Immature natural killer cell (primary cell): ENCODE data around the gene NENF. TPM values are rescaled to one million over a fixed set of nuclear protein-coding genes. Genes with fewer than 3 reads are reported as not detected.

Source experiments
- DNase-seq, 3 donors: peaks; one replicate each; pipeline ENCODE4 v3.0.0; 2022; ENCODE audit warnings: mixed read lengths in 1 of 3
- H3K27ac Mint-ChIP-seq, 6 donors: one replicate each; pipeline ENCODE4 v1.8.0; 2020; ENCODE audit warnings: mixed read lengths in 6 of 6, mild to moderate bottlenecking in 5 of 6, inconsistent platforms in 4 of 6, moderate library complexity in 3 of 6
- H3K27me3 Mint-ChIP-seq, 3 donors: one replicate each; pipeline ENCODE4 v1.8.0; 2020 to 2021; ENCODE audit warnings: low read depth in 3 of 3, mild to moderate bottlenecking in 3 of 3, mixed read lengths in 3 of 3, moderate library complexity in 3 of 3, inconsistent platforms in 1 of 3
- H3K36me3 Mint-ChIP-seq, 3 donors: one replicate each; pipeline ENCODE4 v1.8.0; 2020; ENCODE audit warnings: mixed read lengths in 3 of 3, inconsistent platforms in 2 of 3, mild to moderate bottlenecking in 2 of 3
- H3K4me1 Mint-ChIP-seq, 2 donors: one replicate each; pipeline ENCODE4 v1.8.0; 2020; ENCODE audit warnings: inconsistent platforms in 2 of 2, mild to moderate bottlenecking in 2 of 2, mixed read lengths in 2 of 2, moderate library complexity in 1 of 2
- H3K4me3 Mint-ChIP-seq, 5 donors: one replicate each; pipeline ENCODE4 v1.8.0; 2020; ENCODE audit warnings: mild to moderate bottlenecking in 5 of 5, mixed read lengths in 5 of 5, inconsistent platforms in 3 of 5, moderate library complexity in 3 of 5
- H3K9me3 Mint-ChIP-seq, 6 donors: one replicate each; pipeline ENCODE4 v1.8.0; 2020; ENCODE audit warnings: mild to moderate bottlenecking in 6 of 6, mixed read lengths in 6 of 6, inconsistent platforms in 4 of 6, moderate library complexity in 3 of 6
- polyA plus RNA-seq, 3 donors: library from polyadenylated mRNA; unstranded; fragments of 300-500 nt; fragmentation: Illumina TruSeq; gene quantifications; one replicate each; pipeline ENCODE4 v1.2.3, GENCODE V29; 2021

Gene NENF
- polyA plus RNA-seq, 3 donors from 2014 or later = 25.4 to 69.9 (median 67.5) TPM

DNA sequence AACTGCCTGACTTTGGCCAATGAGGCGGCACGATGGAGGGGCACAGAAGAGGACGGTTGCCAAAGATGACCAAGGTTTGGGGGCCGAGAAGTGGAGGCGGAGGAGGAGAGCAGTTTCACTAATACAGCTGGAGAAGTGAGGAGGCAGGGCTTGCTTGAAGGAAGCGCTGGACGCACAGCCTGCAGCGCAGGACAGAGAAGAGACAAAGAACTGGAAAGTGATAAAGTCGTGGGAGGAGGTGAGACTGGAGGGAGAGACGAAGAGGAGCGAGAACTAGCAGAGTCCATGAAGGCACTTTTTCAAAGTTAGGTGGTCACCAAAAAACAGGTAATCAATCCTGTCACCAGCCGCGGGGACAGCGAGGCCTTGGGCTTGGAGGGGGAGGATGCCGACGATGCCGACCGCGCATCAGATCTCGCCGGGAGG, 18.8 kb upstream of the NENF start:
- no peaks in the 10 kb centered on the region for H3K9me3 Mint-ChIP-seq
- peak overlapping the region; percentile 87 to 94 (median 92) for H3K4me3 Mint-ChIP-seq
- peaks cover 0 to 4% (median under 1%) of the 10 kb centered on the region in 3 donors for H3K27me3 Mint-ChIP-seq
- peaks cover 38 to 39% of the 10 kb centered on the region in 2 donors for H3K4me1 Mint-ChIP-seq
- DNase-seq = no peak
- H3K27ac Mint-ChIP-seq = peak overlapping the region; percentile 29 to 98 (median 83)
- H3K36me3 Mint-ChIP-seq = peaks cover 13 to 21% (median 17%) of the 10 kb centered on the region in 3 donors

DNA sequence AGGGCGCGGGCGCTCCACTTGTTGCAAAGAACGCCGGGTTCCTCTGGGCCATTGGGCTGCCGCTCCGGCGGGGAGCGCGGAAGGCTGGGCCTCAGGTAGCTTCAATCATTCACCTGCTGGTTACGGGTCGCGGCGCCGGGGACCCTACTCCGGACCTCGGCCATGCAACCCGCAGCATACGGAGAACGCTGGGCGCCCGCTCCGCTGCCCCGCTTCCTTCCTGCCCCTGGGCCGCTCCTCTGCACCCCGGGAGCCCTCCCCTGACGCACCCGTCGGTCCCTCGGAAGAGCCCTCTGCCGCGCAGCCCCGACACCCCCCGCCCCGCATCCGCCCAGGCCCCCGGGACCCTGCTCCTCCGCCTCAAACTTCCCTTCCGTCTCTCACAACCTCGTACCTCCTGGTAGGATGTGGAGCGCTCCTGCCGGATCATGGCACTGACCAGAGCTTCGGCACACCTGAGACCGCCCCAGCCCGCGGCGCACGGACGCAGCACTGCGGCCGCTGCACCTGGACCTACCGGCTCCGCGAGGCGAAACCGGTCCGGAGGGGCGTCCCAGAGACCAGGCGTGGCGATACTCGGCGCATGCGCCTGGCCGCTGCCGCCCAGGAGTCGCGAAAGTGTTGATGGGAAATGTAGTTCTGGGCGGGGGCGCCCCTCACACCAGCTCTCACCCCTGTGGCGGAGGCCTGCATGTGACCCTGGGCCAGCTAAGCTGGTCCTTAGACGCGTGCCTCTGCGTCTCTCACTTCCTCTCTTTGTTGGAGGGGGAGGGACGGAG, 18.2 kb upstream of the NENF start, which contains the start of gene PACC1:
PACC1 (minus strand) TSS at position 559 of the 779 bp plus-strand sequence; CDS start at position 430, 129 bp downstream.
- H3K36me3 Mint-ChIP-seq = peaks cover 8 to 15% (median 11%) of the 10 kb centered on the region in 3 donors
- peaks cover 38 to 39% of the 10 kb centered on the region in 2 donors for H3K4me1 Mint-ChIP-seq
- H3K27me3 Mint-ChIP-seq = peaks cover 0 to 4% (median 2%) of the 10 kb centered on the region in 3 donors
- H3K4me3 Mint-ChIP-seq = peak within 1 kb of the TSS; percentile 87 to 94 (median 92)
- DNase-seq = peak; percentile 91 to 92 (median 92)
- H3K9me3 Mint-ChIP-seq = no peaks in the 10 kb centered on the region
- H3K27ac Mint-ChIP-seq = peak within 1 kb of the TSS; percentile 89 to 98 (median 94)

DNA sequence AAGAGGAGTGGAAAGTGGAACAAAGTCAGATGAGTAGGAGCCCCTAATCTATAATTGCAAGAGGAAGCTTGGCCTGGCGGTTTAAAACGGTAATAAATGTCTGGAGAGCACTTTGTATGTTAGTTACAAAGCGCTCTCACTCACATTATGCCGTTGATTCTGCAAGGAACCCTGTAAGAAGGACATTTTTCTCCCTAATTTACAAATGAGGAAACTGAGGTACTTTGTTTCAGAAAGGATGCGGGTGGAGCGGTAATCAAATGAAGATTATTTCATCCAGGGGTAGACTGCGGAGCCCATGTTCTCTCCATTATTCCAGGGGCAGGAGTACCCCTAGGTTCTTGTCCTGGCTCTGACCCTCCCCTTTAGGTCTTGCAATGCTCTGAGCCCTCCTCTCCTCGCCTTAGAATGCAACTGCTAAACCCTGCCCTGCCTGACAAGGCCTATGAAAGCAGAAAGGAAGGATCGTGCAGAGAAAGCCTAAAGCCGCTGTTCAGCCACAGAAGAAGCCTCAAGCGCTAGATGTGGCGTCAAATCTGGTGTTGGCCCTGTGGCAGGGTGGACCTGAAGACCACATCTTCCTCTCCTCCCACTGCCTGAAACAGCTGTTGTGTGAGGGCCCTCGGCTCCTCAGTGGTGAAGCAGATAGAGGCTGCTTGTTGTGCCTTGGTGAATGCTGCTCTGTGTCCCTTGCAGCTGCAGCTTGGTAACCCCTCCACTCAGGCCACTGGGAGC, 17.4 kb upstream of the NENF start:
- H3K9me3 Mint-ChIP-seq = no peaks in the 10 kb centered on the region
- peak; percentile 59 to 65 (median 64) for DNase-seq
- H3K4me1 Mint-ChIP-seq = peaks cover 38 to 39% of the 10 kb centered on the region in 2 donors
- H3K27me3 Mint-ChIP-seq = peaks cover 0 to 4% (median 2%) of the 10 kb centered on the region in 3 donors
- peaks cover 1 to 8% (median 6%) of the 10 kb centered on the region in 3 donors for H3K36me3 Mint-ChIP-seq
- peak overlapping the region; percentile 89 to 98 (median 94) for H3K27ac Mint-ChIP-seq
- H3K4me3 Mint-ChIP-seq = peak overlapping the region; percentile 87 to 94 (median 92)

GRCh38 chr1:212421165-212421564, 11.6 kb upstream of the NENF start:
- no peaks in the 10 kb centered on the region for H3K36me3 Mint-ChIP-seq
- no peak for DNase-seq
- peaks cover 5 to 6% of the 10 kb centered on the region in 2 donors for H3K4me1 Mint-ChIP-seq
- H3K4me3 Mint-ChIP-seq = no peak overlapping the region
- no peak overlapping the region for H3K27ac Mint-ChIP-seq
- H3K27me3 Mint-ChIP-seq = peaks cover 3 to 7% (median 6%) of the 10 kb centered on the region in 3 donors
- H3K9me3 Mint-ChIP-seq = no peaks in the 10 kb centered on the region

DNA sequence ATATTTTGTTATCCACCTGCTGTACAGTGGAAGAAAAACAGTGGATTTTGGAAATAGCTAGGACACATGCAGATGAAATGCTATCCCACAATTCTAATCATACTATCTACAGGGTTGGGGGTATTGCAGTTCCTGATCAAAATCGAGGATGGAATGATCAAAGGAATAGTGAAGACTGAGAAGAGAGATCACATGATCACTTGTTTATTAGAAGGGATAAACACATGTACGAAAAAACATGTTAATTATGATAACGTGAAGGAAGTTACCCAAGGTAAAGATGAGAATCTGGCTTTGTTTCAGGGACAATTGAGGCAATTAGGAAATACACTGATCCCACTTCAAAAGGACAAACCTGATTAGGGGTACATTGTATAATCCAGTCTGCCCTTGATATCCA, 8.8 kb upstream of the NENF start:
- Mint-ChIP-seq H3K36me3 (no peaks in the 10 kb centered on the region), H3K27ac (no peak overlapping the region)

GRCh38 chr1:212428496-212428895, 4.2 kb upstream of the NENF start:
- Mint-ChIP-seq H3K4me3 (no peak overlapping the region), H3K4me1 (peaks cover 2 to 11% of the 10 kb centered on the region in 2 donors), H3K27me3 (peaks cover 2 to 5% (median 3%) of the 10 kb centered on the region in 3 donors), H3K36me3 (no peaks in the 10 kb centered on the region), H3K9me3 (no peaks in the 10 kb centered on the region), H3K27ac (no peak overlapping the region)
- DNase-seq = no peak

More for the DNA sequence above, 8.8 kb upstream of the NENF start:
- Mint-ChIP-seq H3K4me1 (no peaks in the 10 kb centered on the region), H3K4me3 (no peak overlapping the region), H3K9me3 (no peaks in the 10 kb centered on the region), H3K27me3 (peaks cover 3 to 7% (median 3%) of the 10 kb centered on the region in 3 donors)
- no peak for DNase-seq

- Mint-ChIP-seq H3K9me3 (no peaks in the 10 kb centered on the region), H3K36me3 (no peaks in the 10 kb centered on the region), H3K27me3 (peaks cover 0 to 3% (median 2%) of the 10 kb centered on the region in 3 donors), H3K4me1 (peaks cover 8 to 11% of the 10 kb centered on the region in 2 donors), H3K27ac (no peak overlapping the region), H3K4me3 (no peak overlapping the region)
- DNase-seq = no peak
Observed at GRCh38 chr1:212430416-212430815, 2.3 kb upstream of the NENF start.

DNA sequence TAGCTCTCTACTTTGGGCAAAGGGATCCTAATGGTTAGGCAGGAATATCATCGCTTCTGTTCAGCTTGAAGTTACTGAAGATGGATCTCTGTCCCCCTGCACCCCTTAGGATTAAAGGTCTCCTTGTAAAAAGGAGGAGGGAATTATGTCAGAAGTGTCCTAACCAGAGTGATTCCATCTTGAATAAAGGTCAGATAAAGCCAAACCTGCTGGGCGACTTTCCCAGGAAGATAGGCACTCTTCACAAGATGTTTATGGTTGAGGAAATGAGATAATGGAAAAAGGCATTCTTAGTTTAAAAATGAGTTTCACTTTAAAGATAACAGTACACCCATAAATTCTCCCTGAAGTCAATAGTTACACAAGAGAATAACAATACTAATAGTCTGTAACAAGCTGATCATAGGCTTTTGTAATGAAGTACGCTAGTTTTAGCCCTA, 1.7 kb upstream of the NENF start:
- H3K36me3 Mint-ChIP-seq = no peaks in the 10 kb centered on the region
- peak overlapping the region in 2 of 5 donors; percentile 31 to 59 for H3K4me3 Mint-ChIP-seq
- no peak overlapping the region for H3K27ac Mint-ChIP-seq

DNA sequence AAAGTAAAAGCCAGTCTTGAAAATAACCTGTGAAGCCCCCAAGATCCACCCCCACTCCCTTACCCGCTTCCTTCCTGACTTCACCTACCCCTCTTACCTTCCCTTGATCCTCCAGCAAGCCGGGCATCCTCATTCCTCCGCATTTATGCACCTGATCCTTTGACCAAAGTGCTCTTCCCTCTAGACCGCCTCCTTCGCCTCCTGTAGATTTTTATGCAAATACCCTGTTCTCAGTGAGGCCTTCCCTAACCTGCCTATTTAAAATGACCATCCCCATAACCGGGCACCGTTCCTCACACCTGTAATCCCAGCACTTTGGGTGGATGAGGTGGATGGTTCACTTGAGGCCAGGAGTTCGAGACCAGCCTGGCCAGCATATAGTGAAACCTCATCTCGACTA, 1.1 kb upstream of the NENF start:
- Mint-ChIP-seq H3K4me1 (peaks cover 8 to 11% of the 10 kb centered on the region in 2 donors), H3K4me3 (peak overlapping the region in 3 of 5 donors; percentile 31 to 59 (median 55)), H3K36me3 (no peaks in the 10 kb centered on the region), H3K9me3 (no peaks in the 10 kb centered on the region), H3K27me3 (peaks cover 0 to 2% (median 0%) of the 10 kb centered on the region in 3 donors), H3K27ac (no peak overlapping the region)
- DNase-seq = no peak

More for the DNA sequence above, 1.7 kb upstream of the NENF start:
- H3K4me1 Mint-ChIP-seq = peaks cover 8 to 11% of the 10 kb centered on the region in 2 donors
- peaks cover 0 to 2% (median under 1%) of the 10 kb centered on the region in 3 donors for H3K27me3 Mint-ChIP-seq
- DNase-seq = no peak
- H3K9me3 Mint-ChIP-seq = no peaks in the 10 kb centered on the region

DNA sequence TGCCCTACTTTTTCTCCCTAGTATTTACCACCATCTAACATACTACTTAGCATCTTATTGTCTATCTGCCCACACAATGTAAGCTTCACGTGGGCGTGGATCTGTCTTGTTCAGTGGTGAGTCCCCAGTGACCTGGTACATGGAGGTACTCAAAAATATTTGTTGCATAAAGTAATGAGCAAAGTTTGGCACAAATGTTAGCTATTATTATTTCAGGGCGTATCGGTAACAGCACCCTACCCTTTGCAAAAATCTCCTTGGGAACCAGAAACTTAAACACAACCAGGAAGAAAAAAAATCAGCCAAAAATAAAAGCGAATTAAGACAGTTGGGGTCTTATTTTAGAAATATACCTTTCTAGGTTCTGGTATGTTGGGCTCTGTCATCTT, 454 bp upstream of the NENF start:
- H3K4me3 Mint-ChIP-seq = peak overlapping the region; percentile 72 to 76 (median 73)
- H3K9me3 Mint-ChIP-seq = no peaks in the 10 kb centered on the region
- peaks cover 8 to 11% of the 10 kb centered on the region in 2 donors for H3K4me1 Mint-ChIP-seq
- H3K27ac Mint-ChIP-seq = peak overlapping the region in 3 of 6 donors; percentile 32 to 69 (median 45)
- H3K36me3 Mint-ChIP-seq = no peaks in the 10 kb centered on the region
- no peak for DNase-seq
- peaks cover 0 to 2% (median 0%) of the 10 kb centered on the region in 3 donors for H3K27me3 Mint-ChIP-seq

DNA sequence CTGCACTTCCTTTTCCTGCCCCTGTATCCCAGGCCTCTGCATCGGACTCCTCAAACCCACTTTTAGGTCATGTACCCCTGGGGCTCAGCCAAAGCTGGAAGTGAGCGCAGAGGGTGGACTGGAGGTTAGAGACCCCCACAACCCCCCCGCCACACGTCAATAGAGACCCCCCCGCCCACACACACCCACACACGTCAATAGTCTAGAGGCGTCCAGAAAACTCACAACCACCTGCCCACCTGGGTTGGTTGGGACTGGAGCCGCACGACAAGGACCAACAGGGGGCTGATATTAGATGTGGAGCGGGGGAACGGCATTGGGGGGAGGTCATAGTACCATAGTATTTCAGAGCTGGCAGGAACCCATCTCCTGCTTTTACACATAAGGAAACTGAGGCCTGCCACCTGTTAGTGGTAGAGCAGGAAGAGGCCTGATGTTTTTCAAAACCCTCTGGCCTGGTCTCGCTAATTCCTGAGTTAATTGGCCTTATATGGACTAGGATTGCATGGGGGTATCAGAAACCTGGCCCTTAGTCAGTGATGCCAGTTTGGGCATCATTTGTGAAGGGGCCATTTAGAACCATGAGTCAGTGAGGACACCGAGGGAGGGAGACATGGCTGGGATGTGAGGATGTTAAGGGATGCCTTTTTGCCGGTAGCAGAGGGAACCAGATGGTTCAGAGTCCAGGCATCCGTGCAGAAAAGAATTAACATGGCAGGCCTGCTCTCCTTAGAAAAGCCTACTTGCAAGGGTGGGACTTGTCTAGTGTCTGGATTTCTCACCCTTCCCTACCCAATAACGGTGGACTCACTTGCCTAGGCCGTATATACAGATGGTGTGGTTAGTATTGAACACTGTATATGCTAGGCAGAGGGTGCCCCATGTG, 1.1 kb downstream of the NENF start:
- H3K27me3 Mint-ChIP-seq = peaks cover 0 to 2% (median 0%) of the 10 kb centered on the region in 3 donors
- DNase-seq = no peak
- H3K36me3 Mint-ChIP-seq = no peaks in the 10 kb centered on the region
- H3K4me3 Mint-ChIP-seq = peak overlapping the region; percentile 70 to 78 (median 76)
- peaks cover 8 to 11% of the 10 kb centered on the region in 2 donors for H3K4me1 Mint-ChIP-seq
- H3K27ac Mint-ChIP-seq = peak overlapping the region in 1 of 6 donors; percentile 58
- no peaks in the 10 kb centered on the region for H3K9me3 Mint-ChIP-seq

- Mint-ChIP-seq H3K9me3 (no peaks in the 10 kb centered on the region), H3K27me3 (peaks cover 0 to 2% (median 0%) of the 10 kb centered on the region in 3 donors), H3K4me1 (peaks cover 8 to 11% of the 10 kb centered on the region in 2 donors), H3K27ac (no peak overlapping the region), H3K4me3 (no peak overlapping the region), H3K36me3 (no peaks in the 10 kb centered on the region)
- DNase-seq = no peak
Observed at GRCh38 chr1:212434992-212435391, 2.3 kb downstream of the NENF start.
